IMR-90 (cell line): ENCODE measurements around the gene VRTN. TPM values are rescaled to one million over a fixed set of nuclear protein-coding genes. Genes with fewer than 3 reads are reported as not detected.
"Not testable (repeated sequence)": the region's sequence is repeated elsewhere in the genome, so short reads cannot be mapped to it uniquely, and the experiment has no call there.

Experiments used
- ATAC-seq: fragments of 200-7000 bp; cut with Tn5 transposase; 2 replicates; pipeline ENCODE4 v1.9.1; 2020; ENCODE audit warnings: low read depth, mild to moderate bottlenecking, moderate library complexity
- BruUV-seq: library from RNA; stranded (reverse); fragments of 400-500 nt; replicated peaks from 2 replicates; lab custom pipeline; 2021; lab: Mats Ljungman, UMichigan
- CTCF ChIA-PET: fragments of 300-600 bp; formaldehyde crosslinking; extraction: SDS; loops from one replicate; lab custom pipeline; 2021; ENCODE audit warnings: antibody characterized with exemption; lab: Yijun Ruan, JAX
- POLR2A ChIA-PET: fragments of 300-600 bp; sonication (Branson Sonifier 250); formaldehyde crosslinking; loops from one replicate; lab custom pipeline; 2022; ENCODE audit warnings: antibody characterized with exemption; ENCODE audit not compliant: unreplicated experiment; lab: Charles Lee
- DNase-seq: peaks from one replicate; pipeline ENCODE4 v3.0.0; 2013
- H2AFZ ChIP-seq: replicated peaks from 2 replicates; pipeline ENCODE3; 2013; ENCODE audit warnings: low read length, mild to moderate bottlenecking; ENCODE audit not compliant: poor library complexity
- H2AK5ac ChIP-seq: 2 replicates; pipeline ENCODE4 v1.6.1; 2013; ENCODE audit warnings: low read depth, low read length, inconsistent platforms
- H2AK9ac ChIP-seq: replicated peaks from 2 replicates; pipeline ENCODE3; 2013; ENCODE audit warnings: mild to moderate bottlenecking, low read depth, low read length, moderate library complexity; ENCODE audit not compliant: poor library complexity
- H2BK120ac ChIP-seq: 2 replicates; pipeline ENCODE4 v1.6.1; 2013; ENCODE audit warnings: low read depth, low read length, inconsistent platforms
- H2BK15ac ChIP-seq: 3 replicates; pipeline ENCODE4 v1.6.1; 2013; ENCODE audit warnings: low read depth, low read length, inconsistent platforms
- H2BK20ac ChIP-seq: 2 replicates; pipeline ENCODE4 v1.6.1; 2013; ENCODE audit warnings: low read depth, mild to moderate bottlenecking, inconsistent platforms, low read length, moderate library complexity
- H2BK5ac ChIP-seq: 2 replicates; pipeline ENCODE4 v1.6.1; 2013; ENCODE audit warnings: mild to moderate bottlenecking, low read depth, low read length, inconsistent platforms; ENCODE audit not compliant: poor library complexity, severe bottlenecking
- H3K14ac ChIP-seq: replicated peaks from 2 replicates; pipeline ENCODE4 v1.6.1; 2013; ENCODE audit warnings: low read depth, low read length, inconsistent platforms
- H3K18ac ChIP-seq: 2 replicates; pipeline ENCODE4 v1.6.1; 2013; ENCODE audit warnings: low read depth, low read length, control low read depth
- H3K23ac ChIP-seq: 2 replicates; pipeline ENCODE4 v1.6.1; 2013; ENCODE audit warnings: low read depth, low read length, inconsistent platforms
- H3K27ac ChIP-seq: 2 replicates; pipeline ENCODE4 v1.5.1; 2013; ENCODE audit warnings: mild to moderate bottlenecking, control low read depth, low read length; ENCODE audit not compliant: insufficient read depth
- H3K27me3 ChIP-seq: 2 replicates; pipeline ENCODE4 v1.6.1; 2013; ENCODE audit warnings: low read length; ENCODE audit not compliant: control insufficient read depth, insufficient read depth
- H3K36me3 ChIP-seq: 2 replicates; pipeline ENCODE4 v1.6.1; 2013; ENCODE audit warnings: low read length, mixed read lengths; ENCODE audit not compliant: control insufficient read depth, insufficient read depth
- H3K4ac ChIP-seq: 2 replicates; pipeline ENCODE4 v1.6.1; 2013; ENCODE audit warnings: low read depth, low read length, inconsistent platforms
- H3K4me1 ChIP-seq: 2 replicates; pipeline ENCODE4 v1.6.1; 2013; ENCODE audit warnings: low read length, mixed read lengths; ENCODE audit not compliant: control insufficient read depth, insufficient read depth
- H3K4me2 ChIP-seq: 2 replicates; pipeline ENCODE4 v1.6.1; 2013; ENCODE audit warnings: low read depth, mild to moderate bottlenecking, control low read depth, low read length, moderate library complexity
- H3K4me3 ChIP-seq: 2 replicates; pipeline ENCODE4 v1.5.1; 2013; ENCODE audit warnings: low read depth, mild to moderate bottlenecking, control low read depth, low read length, moderate library complexity; ENCODE audit not compliant: insufficient read depth
- H3K56ac ChIP-seq: 2 replicates; pipeline ENCODE4 v1.6.1; 2013; ENCODE audit warnings: low read length, inconsistent platforms; ENCODE audit not compliant: insufficient read depth; ENCODE audit errors: extremely low read depth
- H3K79me1 ChIP-seq, 2 experiments: 2 replicates each; pipeline ENCODE4 v1.6.1; 2013; ENCODE audit warnings: low read length in 2 of 2, inconsistent platforms in 1 of 2, low read depth in 1 of 2
- H3K9ac ChIP-seq: 2 replicates; pipeline ENCODE4 v1.6.1; 2013; ENCODE audit warnings: low read depth, low read length, control low read depth
- H3K9me1 ChIP-seq: 2 replicates; pipeline ENCODE4 v1.6.1; 2013; ENCODE audit warnings: low read length, inconsistent platforms; ENCODE audit not compliant: insufficient read depth
- H3K9me3 ChIP-seq: 2 replicates; pipeline ENCODE4 v1.6.1; 2013; ENCODE audit warnings: low read length; ENCODE audit not compliant: control insufficient read depth, insufficient read depth
- H4K20me1 ChIP-seq: 2 replicates; pipeline ENCODE4 v1.6.1; 2013; ENCODE audit warnings: low read length, inconsistent platforms; ENCODE audit not compliant: insufficient read depth
- H4K5ac ChIP-seq: 2 replicates; pipeline ENCODE4 v1.6.1; 2013; ENCODE audit warnings: mild to moderate bottlenecking, low read depth, low read length, control low read depth
- H4K8ac ChIP-seq, 2 experiments: 2 replicates each; pipeline ENCODE4 v1.6.1; 2013; ENCODE audit warnings: low read depth in 2 of 2, low read length in 2 of 2, control low read depth in 1 of 2, inconsistent platforms in 1 of 2
- H4K91ac ChIP-seq: 2 replicates; pipeline ENCODE4 v1.6.1; 2013; ENCODE audit warnings: low read depth, low read length, inconsistent platforms; ENCODE audit not compliant: insufficient read depth
- WGBS, 2 experiments: methylation state at CpG; one replicate each; pipeline versions ENCODE4 v1.1.5 to v1.1.7; 2013; ENCODE audit warnings: missing lambda C conversion rate in 2 of 2; ENCODE audit not compliant: insufficient read length in 1 of 2; ENCODE audit errors: extremely low coverage in 2 of 2; 5-methylcytosine and 5-hydroxymethylcytosine counted together
- dilution Hi-C: fragments of 300-500 bp; cut with HindIII; formaldehyde crosslinking; loops from one replicate; pipeline ENCODE4 v1.14.3; 2018; ENCODE audit warnings: low sequenced_read_pairs; ENCODE audit not compliant: unreplicated experiment
- in situ Hi-C: fragments of 300-500 bp; cut with MboI; formaldehyde crosslinking; loops from 3 replicates; pipeline ENCODE4 v1.14.3; 2019; ENCODE audit warnings: low sequenced_read_pairs, inconsistent platforms, mixed read lengths
- intact Hi-C: fragments of 100-400 bp; cut with micrococcal nuclease; formaldehyde crosslinking; loops from 2 replicates; pipeline ENCODE4 v1.10.0; 2022
- polyA plus RNA-seq, 3 experiments: library from polyadenylated mRNA; depleted of rRNA; stranded (reverse); fragments of >200 nt; gene quantifications; 2 replicates each; pipeline ENCODE4 v1.2.3, GENCODE V29; 2012; ENCODE audit warnings: low replicate concordance in 1 of 3
- total RNA-seq: library from RNA; depleted of rRNA; stranded (reverse); fragments of >200 nt; gene quantifications from 2 replicates; pipeline ENCODE4 v1.2.3, GENCODE V29; 2012

Gene VRTN
- total and polyA plus RNA-seq, 2 of the 4 experiments (the other 2 are of a cell fraction), result not detected

DNA sequence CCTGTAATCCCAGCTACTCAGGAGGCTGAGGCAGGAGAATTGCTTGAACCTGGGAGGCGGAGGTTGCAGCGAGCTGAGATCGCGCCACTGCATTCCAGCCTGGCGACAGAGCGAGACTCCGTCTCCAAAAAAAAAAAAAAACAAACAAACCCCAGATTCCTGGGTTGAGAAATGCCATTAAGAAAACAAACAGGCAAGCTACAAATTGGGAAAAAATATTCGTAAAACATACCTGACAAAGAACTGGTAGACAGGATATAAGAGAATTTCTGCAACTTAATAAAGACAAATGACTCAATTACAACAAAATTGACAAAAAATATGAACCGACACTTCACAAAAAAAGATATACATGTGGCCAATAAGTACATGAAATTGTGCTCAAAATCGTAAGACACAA lies 33.3 kb downstream of the VRTN start:
- H4K91ac ChIP-seq, H2BK15ac ChIP-seq, H2AK5ac ChIP-seq, H3K27me3 ChIP-seq, intact Hi-C loops, H3K9me1 ChIP-seq, H3K4me1 ChIP-seq, H3K4me3 ChIP-seq, H3K23ac ChIP-seq, dilution Hi-C loops, H3K18ac ChIP-seq, H3K9me3 ChIP-seq, ATAC-seq, H3K14ac ChIP-seq, H2BK5ac ChIP-seq, H3K4me2 ChIP-seq, H3K4ac ChIP-seq, H3K27ac ChIP-seq, H3K79me1 ChIP-seq, H3K9ac ChIP-seq, H2BK20ac ChIP-seq, CTCF ChIA-PET, H3K56ac ChIP-seq, H2AK9ac ChIP-seq, H4K5ac ChIP-seq, in situ Hi-C loops, H2BK120ac ChIP-seq, DNase-seq, H4K20me1 ChIP-seq, H3K36me3 ChIP-seq, H2AFZ ChIP-seq, BruUV-seq, H4K8ac ChIP-seq: not testable (repeated sequence)
- POLR2A ChIA-PET, result interaction anchor here (0.5 kb wide), 1 partner anchor 9 kb away, joined by 13 read pairs; no protein-coding TSS in a partner anchor
- no CpG with 5 or more reads among the region's 10 CpGs for WGBS, 2 experiments
